DOHH2 (cell line): ENCODE results near the gene KCNV2.

ENCODE experiments used
- H3F3A ChIP-seq: fragments of 200-600 bp; sonication (generic), shearing (Covaris generic); 2 replicates; pipeline ENCODE4 v1.6.0; 2016; ENCODE audit warnings: antibody characterized with exemption, mild to moderate bottlenecking; ENCODE audit not compliant: control insufficient read depth, insufficient read depth
- H3K27ac ChIP-seq: fragments of 200-600 bp; sonication (generic); 2 replicates; pipeline ENCODE4 v1.5.1; 2014; ENCODE audit warnings: low read depth, mild to moderate bottlenecking, low read length, moderate library complexity
- H3K27me3 ChIP-seq: fragments of 200-600 bp; sonication (generic); 2 replicates; pipeline ENCODE4 v1.6.1; 2014; ENCODE audit warnings: mild to moderate bottlenecking, low read length, mixed read lengths; ENCODE audit not compliant: control insufficient read depth
- H3K36me3 ChIP-seq: fragments of 200-600 bp; sonication (generic); 2 replicates; pipeline ENCODE4 v1.6.1; 2014; ENCODE audit warnings: mild to moderate bottlenecking, low read length, moderate library complexity, mixed read lengths; ENCODE audit not compliant: control insufficient read depth
- H3K4me1 ChIP-seq: fragments of 200-600 bp; sonication (generic); 2 replicates; pipeline ENCODE4 v1.6.1; 2014; ENCODE audit warnings: mild to moderate bottlenecking, low read length, mixed read lengths; ENCODE audit not compliant: control insufficient read depth
- H3K4me2 ChIP-seq: fragments of 200-600 bp; sonication (generic); 2 replicates; pipeline ENCODE4 v1.6.0; 2014; ENCODE audit warnings: mild to moderate bottlenecking, low read length, moderate library complexity
- H3K4me3 ChIP-seq: fragments of 200-600 bp; sonication (generic); 2 replicates; pipeline ENCODE4 v1.5.1; 2014; ENCODE audit warnings: mild to moderate bottlenecking, low read length, mixed read lengths
- H3K79me2 ChIP-seq: fragments of 200-600 bp; sonication (generic); 2 replicates; pipeline ENCODE4 v1.6.1; 2014; ENCODE audit warnings: mild to moderate bottlenecking, low read length, mixed read lengths; ENCODE audit not compliant: control insufficient read depth
- H3K9me2 ChIP-seq: fragments of 200-600 bp; sonication (generic); replicated peaks from 2 replicates; pipeline ENCODE4 v1.6.1; 2014; ENCODE audit warnings: mild to moderate bottlenecking, low read length, mixed read lengths; ENCODE audit not compliant: control insufficient read depth
- H3K9me3 ChIP-seq: fragments of 200-600 bp; sonication (generic); 2 replicates; pipeline ENCODE4 v1.6.1; 2014; ENCODE audit warnings: antibody characterized with exemption, low read length, mixed read lengths; ENCODE audit not compliant: control insufficient read depth, insufficient read depth
- H4K20me1 ChIP-seq: fragments of 200-600 bp; sonication (generic); 2 replicates; pipeline ENCODE4 v1.6.0; 2014; ENCODE audit warnings: low read depth, mild to moderate bottlenecking, antibody characterized with exemption, low read length, moderate library complexity; ENCODE audit not compliant: control insufficient read depth, insufficient read depth
- CTCF ChIP-seq: fragments of 200-600 bp; sonication (generic); IDR thresholded peaks from one replicate; pipeline ENCODE4 v1.5.1; 2014; ENCODE audit warnings: antibody characterized with exemption, mild to moderate bottlenecking, low read depth, low read length; ENCODE audit not compliant: poor library complexity, severe bottlenecking
- EZH2phosphoT487 ChIP-seq: fragments of 200-600 bp; sonication (generic); IDR thresholded peaks from 2 replicates; pipeline ENCODE4 v1.6.1; 2017; ENCODE audit warnings: borderline replicate concordance, mild to moderate bottlenecking, antibody characterized with exemption, low read length, moderate library complexity, mixed read lengths

KCNV2 gene

GRCh38 chr9:2717385-2717784 lies at the start of gene KCNV2:
TSS of gene KCNV2 (plus strand) at chr9:2717510. CDS start at chr9:2717740, 230 bp downstream.
- Histone ChIP-seq H3K79me2 (no peaks in the 10 kb centered on the region), H3K4me3 (no peak within 1 kb of the TSS), H3K4me2 (no peak within 1 kb of the TSS), H3K4me1 (no peaks in the 10 kb centered on the region), H4K20me1 (no peaks in the 10 kb centered on the region), H3K27me3 (no peaks in the 10 kb centered on the region), H3K9me2 (no peaks in the 10 kb centered on the region), H3K9me3 (no peaks in the 10 kb centered on the region), H3F3A (no peaks in the 10 kb centered on the region), H3K36me3 (peaks cover 2% of the 10 kb centered on the region), H3K27ac (no peak within 1 kb of the TSS)
- TF ChIP-seq CTCF (no peak), EZH2phosphoT487 (no peak)

GRCh38 chr9:2673161-2673560 lies 44.1 kb upstream of the KCNV2 start:
- Histone ChIP-seq H4K20me1 (no peaks in the 10 kb centered on the region), H3K9me2 (no peaks in the 10 kb centered on the region), H3K4me3 (no peak overlapping the region), H3K79me2 (no peaks in the 10 kb centered on the region), H3F3A (no peaks in the 10 kb centered on the region), H3K27ac (no peak overlapping the region), H3K27me3 (no peaks in the 10 kb centered on the region), H3K36me3 (no peaks in the 10 kb centered on the region), H3K4me1 (no peaks in the 10 kb centered on the region), H3K9me3 (no peaks in the 10 kb centered on the region), H3K4me2 (no peak overlapping the region)
- TF ChIP-seq EZH2phosphoT487 (no peak), CTCF (no peak)

GRCh38 chr9:2674141-2674824 lies 43.0 kb upstream of the KCNV2 start:
- Histone ChIP-seq H3K4me2 (no peak overlapping the region), H3K36me3 (no peaks in the 10 kb centered on the region), H3K4me1 (no peaks in the 10 kb centered on the region), H3K79me2 (no peaks in the 10 kb centered on the region), H3K9me3 (no peaks in the 10 kb centered on the region), H4K20me1 (no peaks in the 10 kb centered on the region), H3F3A (no peaks in the 10 kb centered on the region), H3K4me3 (no peak overlapping the region), H3K27ac (no peak overlapping the region), H3K9me2 (no peaks in the 10 kb centered on the region), H3K27me3 (no peaks in the 10 kb centered on the region)
- no peak for TF ChIP-seq CTCF
- TF ChIP-seq EZH2phosphoT487, result no peak

- TF ChIP-seq CTCF, result no peak
- H3K79me2 ChIP-seq, result no peaks in the 10 kb centered on the region
- no peaks in the 10 kb centered on the region for H3K9me2 ChIP-seq
- H3K4me2 ChIP-seq, result no peak overlapping the region
- H3K27me3 ChIP-seq, result no peaks in the 10 kb centered on the region
- no peaks in the 10 kb centered on the region for H3K36me3 ChIP-seq
- H3K27ac ChIP-seq, result no peak overlapping the region
- no peaks in the 10 kb centered on the region for H3F3A ChIP-seq
- no peaks in the 10 kb centered on the region for H3K4me1 ChIP-seq
- no peak overlapping the region for H3K4me3 ChIP-seq
- H3K9me3 ChIP-seq, result no peaks in the 10 kb centered on the region
- H4K20me1 ChIP-seq, result no peaks in the 10 kb centered on the region
These were observed 41.5 kb upstream of the KCNV2 start for GRCh38 chr9:2675834-2676233.
